Testis (tissue), 3 donors: ENCODE results near the gene TBXAS1. TPM values are rescaled to one million over a fixed set of nuclear protein-coding genes. Genes with fewer than 3 reads are reported as not detected.

Experiments
- DNase-seq: peaks from one replicate; pipeline ENCODE4 v3.0.0-alpha.2; 2019
- H3K27ac ChIP-seq, 2 donors: fragments of 200-600 bp; sonication (generic); one replicate each; pipeline ENCODE4 v1.5.1; 2019
- H3K27me3 ChIP-seq: fragments of 200-600 bp; sonication (generic); one replicate; pipeline ENCODE4 v1.5.1; 2019
- H3K36me3 ChIP-seq: fragments of 200-600 bp; sonication (generic); one replicate; pipeline ENCODE4 v1.5.1; 2017; ENCODE audit warnings: low read depth; ENCODE audit errors: missing control alignments
- H3K4me1 ChIP-seq: fragments of 200-600 bp; sonication (generic); one replicate; pipeline ENCODE4 v1.5.1; 2019
- H3K4me3 ChIP-seq, 2 donors: fragments of 200-600 bp; sonication (generic); one replicate each; pipeline ENCODE4 v1.5.1; 2017 to 2019
- H3K9me3 ChIP-seq: fragments of 200-600 bp; sonication (generic); one replicate; pipeline ENCODE4 v1.5.1; 2017
- POLR2A ChIP-seq: fragments of 450-650 bp; IDR thresholded peaks from one replicate; pipeline ENCODE4 v1.6.1; 2017; ENCODE audit warnings: antibody characterized with exemption, mild to moderate bottlenecking, moderate library complexity
- WGBS, 2 donors: methylation state at CpG; one replicate each; pipeline ENCODE4 v1.1.5; 2018; 5-methylcytosine and 5-hydroxymethylcytosine counted together
- intact Hi-C: fragments of 100-400 bp; cut with DNase I; formaldehyde crosslinking; loops from one replicate; pipeline ENCODE4 v1.15.1; 2023; ENCODE audit warnings: low total_unique reads
- polyA plus RNA-seq: library from polyadenylated mRNA; stranded (reverse); fragments of 350-450 nt; fragmentation: Illumina TruSeq; extraction: RNeasy Lipid Tissue Mini Kit (QIAGEN cat#74804); gene quantifications from one replicate; pipeline ENCODE4 v1.2.3, GENCODE V29; 2014; ENCODE audit warnings: low read depth, low replicate concordance; ENCODE audit not compliant: insufficient read depth
- total RNA-seq, 2 donors: library from RNA; depleted of rRNA; stranded (reverse); fragments of >200 nt; gene quantifications; one replicate each; pipeline ENCODE4 v1.2.3, GENCODE V29; 2016
- TF ChIP-seq, protein P1 (sequence below), 3 experiments: fragments of 450-650 bp in 2 of 3; fragments of 200-600 bp in 1 of 3; sonication (generic) in 1 of 3; IDR thresholded peaks; one replicate each; pipeline ENCODE4 v1.5.1; 2016 to 2019; ENCODE audit warnings: antibody characterized with exemption in 3 of 3, mild to moderate bottlenecking in 2 of 3, moderate library complexity in 1 of 3

Gene TBXAS1
- total and polyA plus RNA-seq, 3 donors from 2014 or later, result 4.9 to 5.7 (median 5.2) TPM

DNA sequence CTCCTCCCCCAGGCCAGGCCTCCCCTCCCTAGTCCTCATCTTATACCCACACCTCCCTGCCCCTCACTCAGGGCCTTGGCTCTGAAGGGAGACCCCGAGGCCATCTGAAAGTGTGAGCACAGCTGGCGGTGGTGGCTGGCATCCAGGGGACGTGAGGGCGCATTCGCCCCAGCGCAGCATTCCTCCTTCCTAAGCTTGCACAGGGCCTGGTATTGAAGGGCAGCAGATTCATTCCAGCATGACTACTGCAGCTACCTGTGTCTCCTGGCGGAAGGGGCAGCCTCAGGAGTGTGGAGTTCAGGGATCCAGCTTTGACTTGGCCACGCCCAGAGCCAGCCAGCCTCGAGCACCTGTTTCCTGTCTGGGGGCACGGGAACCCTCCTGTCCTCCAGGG lies 161.1 kb downstream of the TBXAS1 start:
- WGBS, 2 donors, result 88 to 97% methylated on average over 5 to 10 of the region's 10 CpGs
- no peak overlapping the region for H3K27ac ChIP-seq
- intact Hi-C loops, result no loop called here
- H3K9me3 ChIP-seq, result no peaks in the 10 kb centered on the region
- no peaks in the 10 kb centered on the region for H3K36me3 ChIP-seq
- H3K4me1 ChIP-seq, result no peaks in the 10 kb centered on the region
- no peak overlapping the region for H3K4me3 ChIP-seq
- no peaks in the 10 kb centered on the region for H3K27me3 ChIP-seq
- no peak for DNase-seq
- TF ChIP-seq, protein P1, sequence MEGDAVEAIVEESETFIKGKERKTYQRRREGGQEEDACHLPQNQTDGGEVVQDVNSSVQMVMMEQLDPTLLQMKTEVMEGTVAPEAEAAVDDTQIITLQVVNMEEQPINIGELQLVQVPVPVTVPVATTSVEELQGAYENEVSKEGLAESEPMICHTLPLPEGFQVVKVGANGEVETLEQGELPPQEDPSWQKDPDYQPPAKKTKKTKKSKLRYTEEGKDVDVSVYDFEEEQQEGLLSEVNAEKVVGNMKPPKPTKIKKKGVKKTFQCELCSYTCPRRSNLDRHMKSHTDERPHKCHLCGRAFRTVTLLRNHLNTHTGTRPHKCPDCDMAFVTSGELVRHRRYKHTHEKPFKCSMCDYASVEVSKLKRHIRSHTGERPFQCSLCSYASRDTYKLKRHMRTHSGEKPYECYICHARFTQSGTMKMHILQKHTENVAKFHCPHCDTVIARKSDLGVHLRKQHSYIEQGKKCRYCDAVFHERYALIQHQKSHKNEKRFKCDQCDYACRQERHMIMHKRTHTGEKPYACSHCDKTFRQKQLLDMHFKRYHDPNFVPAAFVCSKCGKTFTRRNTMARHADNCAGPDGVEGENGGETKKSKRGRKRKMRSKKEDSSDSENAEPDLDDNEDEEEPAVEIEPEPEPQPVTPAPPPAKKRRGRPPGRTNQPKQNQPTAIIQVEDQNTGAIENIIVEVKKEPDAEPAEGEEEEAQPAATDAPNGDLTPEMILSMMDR (IDR thresholded peaks at IDR 0.05), result no peak
- TF ChIP-seq POLR2A, result no peak

DNA sequence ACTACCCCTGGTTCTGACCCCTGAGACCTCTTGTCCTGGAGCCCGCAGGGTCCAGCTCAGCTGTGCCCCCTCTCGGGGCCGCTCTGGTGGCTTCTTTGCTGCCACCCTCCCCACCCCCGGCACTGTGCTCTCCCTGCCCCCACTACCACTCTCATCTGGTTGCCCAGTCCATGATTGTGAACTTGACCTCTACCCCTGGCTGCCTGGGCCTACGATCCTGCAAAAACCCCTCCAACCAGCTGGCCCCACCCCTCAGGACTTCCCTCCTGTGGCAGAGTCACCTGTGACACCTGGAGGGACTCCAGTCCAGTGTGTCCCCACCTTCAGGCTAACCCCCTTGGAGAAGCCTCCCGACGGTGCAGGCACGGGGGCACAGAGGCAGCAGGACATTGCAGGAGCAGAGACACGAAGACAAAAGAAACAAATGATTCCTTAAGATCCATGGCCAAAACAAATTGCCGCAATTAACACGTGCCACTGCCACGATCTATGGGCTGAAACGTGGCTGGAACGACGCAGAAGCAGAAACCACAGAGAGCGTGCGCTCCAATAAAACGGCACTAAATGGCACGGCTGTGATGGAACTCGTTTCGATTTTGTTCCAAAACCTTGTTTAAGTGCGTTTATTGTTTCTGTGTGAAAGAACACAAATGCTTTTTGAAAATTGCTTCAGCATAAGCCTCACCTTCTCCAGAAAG lies 161.7 kb downstream of the TBXAS1 start:
- Histone ChIP-seq H3K4me1 (no peaks in the 10 kb centered on the region), H3K36me3 (no peaks in the 10 kb centered on the region), H3K27me3 (no peaks in the 10 kb centered on the region), H3K27ac (no peak overlapping the region), H3K4me3 (no peak overlapping the region), H3K9me3 (no peaks in the 10 kb centered on the region)
- intact Hi-C loops, result no loop called here
- TF ChIP-seq, protein P1 (IDR thresholded peaks at IDR 0.05), result no peak
- TF ChIP-seq POLR2A, result no peak
- 90 to 95% methylated on average over 22 of the region's 22 CpGs for WGBS, 2 donors
- no peak for DNase-seq

DNA sequence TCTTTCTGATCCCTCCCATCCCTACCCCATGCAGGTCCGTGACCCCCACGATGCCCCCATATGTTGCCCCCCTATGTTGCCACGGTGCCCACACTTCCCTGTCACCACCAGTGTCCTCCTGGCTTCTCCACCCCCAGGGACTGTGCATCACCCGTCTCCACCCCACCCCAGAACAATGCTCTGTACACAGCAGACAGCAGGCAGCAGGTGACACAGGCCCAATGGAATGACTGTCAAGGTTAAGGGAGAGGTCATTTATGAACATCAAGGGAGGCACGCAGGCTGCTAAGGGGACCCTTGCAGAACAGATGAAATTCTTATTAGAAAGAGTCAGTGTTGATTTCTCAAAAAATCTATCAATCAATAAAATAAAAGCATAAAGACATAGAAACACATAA lies 162.2 kb downstream of the TBXAS1 start:
- WGBS, 2 donors, result 76 to 88% methylated on average over 5 of the region's 5 CpGs
- intact Hi-C loops, result no loop called here
- H3K36me3 ChIP-seq, result no peaks in the 10 kb centered on the region
- no peak overlapping the region for H3K4me3 ChIP-seq
- TF ChIP-seq POLR2A, result no peak
- TF ChIP-seq, protein P1 (IDR thresholded peaks at IDR 0.05), result no peak
- H3K4me1 ChIP-seq, result no peaks in the 10 kb centered on the region
- no peaks in the 10 kb centered on the region for H3K9me3 ChIP-seq
- no peak overlapping the region for H3K27ac ChIP-seq
- no peak for DNase-seq
- H3K27me3 ChIP-seq, result no peaks in the 10 kb centered on the region

DNA sequence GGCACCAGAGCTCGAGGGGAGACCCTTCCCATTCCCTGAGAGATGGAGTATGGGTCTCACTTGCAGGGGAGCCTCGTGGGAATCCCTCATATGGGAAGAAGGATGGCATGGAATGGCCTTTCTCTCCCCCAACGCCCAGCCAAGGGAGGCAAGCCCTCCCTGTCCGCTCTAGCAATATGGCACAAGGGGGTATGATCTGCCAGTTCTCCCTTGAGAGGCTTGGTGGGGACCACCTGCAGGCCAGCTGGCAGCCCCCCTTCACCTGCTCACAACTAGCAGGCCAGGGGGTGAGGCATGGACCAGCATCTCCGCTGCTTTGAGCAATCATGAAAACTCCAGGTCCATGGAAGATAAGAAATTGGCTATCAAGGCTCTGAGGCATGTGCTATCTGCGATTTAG lies 162.8 kb downstream of the TBXAS1 start:
- DNase-seq, result no peak
- Histone ChIP-seq H3K9me3 (no peaks in the 10 kb centered on the region), H3K36me3 (no peaks in the 10 kb centered on the region), H3K27me3 (no peaks in the 10 kb centered on the region), H3K4me1 (no peaks in the 10 kb centered on the region), H3K4me3 (no peak overlapping the region), H3K27ac (no peak overlapping the region)
- intact Hi-C loops, result no loop called here
- TF ChIP-seq POLR2A, result no peak
- TF ChIP-seq, protein P1 (IDR thresholded peaks at IDR 0.05), result no peak
- 90 to 95% methylated on average over 6 of the region's 6 CpGs for WGBS, 2 donors
